Pancreas (tissue), 10 donors: ENCODE results near the gene ENDOU. TPM values are rescaled to one million over a fixed set of nuclear protein-coding genes. Genes with fewer than 3 reads are reported as not detected.

Experiments used
- ATAC-seq, 4 donors: fragments of 200-7000 bp; cut with Tn5 transposase; one replicate each; pipeline versions ENCODE4 v1.8.0 to v1.9.1; 2020; ENCODE audit warnings: mild to moderate bottlenecking in 4 of 4, moderate library complexity in 4 of 4
- DNase-seq, 6 donors: peaks; one replicate each; pipeline ENCODE4 v3.0.0-alpha.2; 2020
- FAIRE-seq: peaks from 2 replicates; lab custom pipeline; 2012; peaks lifted over from hg19 to GRCh38; lab: Jason Lieb, UNC
- H3K27ac ChIP-seq, 4 donors: fragments of 200-600 bp; sonication (generic); 1 replicate in 3 of 4; 2 replicates in 1 of 4; pipeline versions ENCODE4 v1.5.0 to v1.8.0; 2020
- H3K27me3 ChIP-seq, 4 donors: fragments of 200-600 bp; one replicate each; pipeline ENCODE4 v1.8.0; 2021
- H3K36me3 ChIP-seq, 3 donors: fragments of 200-600 bp; sonication (generic) in 1 of 3; one replicate each; pipeline versions ENCODE4 v1.5.0 to v1.8.0; 2020 to 2021
- H3K4me1 ChIP-seq, 3 donors: fragments of 200-600 bp; one replicate each; pipeline ENCODE4 v1.8.0; 2021
- H3K4me3 ChIP-seq, 4 donors: fragments of 200-600 bp; sonication (generic) in 2 of 4; one replicate each; pipeline versions ENCODE4 v1.5.0 to v1.8.0; 2020 to 2021
- H3K9me3 ChIP-seq, 4 donors: fragments of 200-600 bp; one replicate each; pipeline ENCODE4 v1.8.0; 2021
- WGBS, 2 donors: extraction: QIAGEN DNeasy Blood & Tissue Kit; methylation state at CpG; one replicate each; pipeline ENCODE4 v1.1.7; 2013; 5-methylcytosine and 5-hydroxymethylcytosine counted together
- intact Hi-C, 3 donors: fragments of 100-400 bp; cut with DNase I; formaldehyde crosslinking; loops; one replicate each; pipeline versions ENCODE4 v1.11.1 to v1.14.2; 2022
- polyA plus RNA-seq, 2 donors: library from polyadenylated mRNA; stranded (reverse); fragments of 200-250 nt; gene quantifications; one replicate each; pipeline ENCODE4 v1.2.3, GENCODE V29; 2013
- total RNA-seq, 6 donors: library from RNA; stranded (reverse); fragmentation: NEBNext Ultra II Directional in 4 of 6; extraction: Animal tissue kit (Norgen Biotek cat#: 25700) in 4 of 6; gene quantifications; one replicate each; pipeline versions ENCODE4 v1.2.1 to v1.2.4, GENCODE V29; 2021 to 2023
- TF ChIP-seq, protein P1 (sequence below), 4 donors: fragments of 200-600 bp; sonication (generic) in 3 of 4; IDR thresholded peaks; one replicate each; pipeline versions ENCODE4 v1.5.0 to v1.8.0; 2021; ENCODE audit warnings: antibody characterized with exemption in 4 of 4
- donor health status: healthy with polysubstance abuse.
- donor health status: DM: no; HTN: no; CAD: no; lungs with moderate emphysema.
- donor health status: DM: no; HTN: no; CAD: no.
- donor health status: control.
- donor health status: control.
- donor health status: Bipolar disorder and iron deficiency.
- donor health status: DM: yes; HTN: yes; CAD: no.
- donor health status: DM: no; HTN: no; CAD: no.
- donor health status: DM: no; HTN: no; CAD: no.
- donor health status: DM: yes; HTN: yes; CAD: no.

The ENDOU gene
- total and polyA plus RNA-seq, 8 donors, result 0.11 to 0.23 (median 0.20) TPM; not detected in 5

DNA sequence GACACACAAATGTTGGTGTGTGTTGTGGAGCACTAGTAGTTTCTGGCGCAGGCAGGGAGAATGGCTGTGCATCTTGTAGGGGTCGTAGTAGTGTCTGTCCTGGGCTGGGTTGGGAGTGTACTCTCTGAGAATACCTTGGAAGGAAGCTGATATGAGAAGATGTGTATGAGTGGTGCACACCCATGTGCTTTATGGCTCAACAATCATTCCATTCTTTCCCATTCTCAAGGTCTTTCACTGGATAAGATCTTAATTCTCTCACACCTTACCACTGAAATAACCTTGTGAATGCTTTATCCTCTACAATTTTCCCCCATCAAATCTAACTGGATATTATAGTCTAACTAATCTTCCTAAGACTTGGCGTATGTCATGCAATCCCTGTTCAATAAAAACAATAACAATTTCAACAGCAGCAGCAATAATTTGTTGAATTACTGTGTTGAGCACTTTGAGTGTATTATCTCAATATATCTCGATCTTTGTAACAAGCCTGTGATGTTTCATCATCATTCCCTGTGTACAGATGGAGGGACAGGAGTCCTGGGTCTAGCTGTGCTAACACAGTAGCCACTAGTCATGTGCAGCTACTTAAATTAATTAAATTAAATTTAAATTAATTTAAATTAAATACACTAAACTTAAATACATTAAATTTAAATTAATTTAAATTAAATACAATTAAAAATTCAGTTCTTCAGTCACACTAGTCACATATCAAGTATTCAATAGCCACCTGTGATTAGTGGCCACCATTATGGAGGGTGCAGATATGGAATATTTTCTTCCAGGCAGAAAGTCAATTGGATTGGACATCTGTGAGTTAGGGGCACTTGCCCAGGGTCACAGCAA is 44.2 kb upstream of the ENDOU start:
- Histone ChIP-seq H3K27me3 (no peaks in the 10 kb centered on the region), H3K36me3 (no peaks in the 10 kb centered on the region), H3K4me3 (no peak overlapping the region), H3K27ac (no peak overlapping the region), H3K9me3 (no peaks in the 10 kb centered on the region), H3K4me1 (peaks cover 0 to 11% (median 0%) of the 10 kb centered on the region in 3 donors)
- intact Hi-C loops, result loop anchor here in 1 of 3 donors (10.0 kb wide), 1 partner anchor 55 kb away; no protein-coding TSS in a partner anchor
- DNase-seq (no peak), ATAC-seq (no peak), FAIRE-seq (no peak)
- TF ChIP-seq, protein P1, sequence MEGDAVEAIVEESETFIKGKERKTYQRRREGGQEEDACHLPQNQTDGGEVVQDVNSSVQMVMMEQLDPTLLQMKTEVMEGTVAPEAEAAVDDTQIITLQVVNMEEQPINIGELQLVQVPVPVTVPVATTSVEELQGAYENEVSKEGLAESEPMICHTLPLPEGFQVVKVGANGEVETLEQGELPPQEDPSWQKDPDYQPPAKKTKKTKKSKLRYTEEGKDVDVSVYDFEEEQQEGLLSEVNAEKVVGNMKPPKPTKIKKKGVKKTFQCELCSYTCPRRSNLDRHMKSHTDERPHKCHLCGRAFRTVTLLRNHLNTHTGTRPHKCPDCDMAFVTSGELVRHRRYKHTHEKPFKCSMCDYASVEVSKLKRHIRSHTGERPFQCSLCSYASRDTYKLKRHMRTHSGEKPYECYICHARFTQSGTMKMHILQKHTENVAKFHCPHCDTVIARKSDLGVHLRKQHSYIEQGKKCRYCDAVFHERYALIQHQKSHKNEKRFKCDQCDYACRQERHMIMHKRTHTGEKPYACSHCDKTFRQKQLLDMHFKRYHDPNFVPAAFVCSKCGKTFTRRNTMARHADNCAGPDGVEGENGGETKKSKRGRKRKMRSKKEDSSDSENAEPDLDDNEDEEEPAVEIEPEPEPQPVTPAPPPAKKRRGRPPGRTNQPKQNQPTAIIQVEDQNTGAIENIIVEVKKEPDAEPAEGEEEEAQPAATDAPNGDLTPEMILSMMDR (IDR thresholded peaks at IDR 0.05), result no peak
- WGBS, 2 donors, result 72 to 81% methylated on average over 4 of the region's 4 CpGs

DNA sequence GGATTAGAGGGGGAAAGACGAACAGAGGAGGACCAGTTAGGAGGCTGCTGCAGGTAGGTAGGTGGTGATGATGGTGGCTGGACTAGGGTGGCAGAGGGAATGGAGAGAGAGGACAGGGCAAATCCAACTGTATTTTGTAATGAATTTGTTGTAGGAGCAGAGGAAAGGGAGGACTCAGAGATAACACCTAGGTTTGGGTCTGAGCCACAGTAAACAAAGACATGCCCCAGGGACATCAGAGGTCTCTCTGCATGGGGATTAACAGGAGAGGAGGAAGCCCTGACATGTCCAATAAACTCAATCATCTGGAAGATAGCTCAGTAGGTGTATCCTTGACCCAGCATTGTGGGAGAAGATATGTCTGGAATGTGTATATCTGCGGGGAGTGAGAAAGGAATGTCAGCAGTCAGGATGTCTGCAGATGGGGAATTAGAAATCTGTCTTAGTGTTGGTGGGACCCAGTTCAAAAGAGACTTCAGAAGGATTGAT is 43.1 kb upstream of the ENDOU start:
- no peak overlapping the region for H3K27ac ChIP-seq
- H3K4me3 ChIP-seq, result no peak overlapping the region
- intact Hi-C loops, result no loop called here
- ATAC-seq (no peak), DNase-seq (no peak), FAIRE-seq (no peak)
- H3K9me3 ChIP-seq, result no peaks in the 10 kb centered on the region
- TF ChIP-seq, protein P1 (IDR thresholded peaks at IDR 0.05), result no peak
- H3K27me3 ChIP-seq, result no peaks in the 10 kb centered on the region
- peaks cover 0 to 4% (median 0%) of the 10 kb centered on the region in 3 donors for H3K4me1 ChIP-seq
- H3K36me3 ChIP-seq, result no peaks in the 10 kb centered on the region
- 36% methylated on average over 2 of the region's 2 CpGs for WGBS, 2 donors

DNA sequence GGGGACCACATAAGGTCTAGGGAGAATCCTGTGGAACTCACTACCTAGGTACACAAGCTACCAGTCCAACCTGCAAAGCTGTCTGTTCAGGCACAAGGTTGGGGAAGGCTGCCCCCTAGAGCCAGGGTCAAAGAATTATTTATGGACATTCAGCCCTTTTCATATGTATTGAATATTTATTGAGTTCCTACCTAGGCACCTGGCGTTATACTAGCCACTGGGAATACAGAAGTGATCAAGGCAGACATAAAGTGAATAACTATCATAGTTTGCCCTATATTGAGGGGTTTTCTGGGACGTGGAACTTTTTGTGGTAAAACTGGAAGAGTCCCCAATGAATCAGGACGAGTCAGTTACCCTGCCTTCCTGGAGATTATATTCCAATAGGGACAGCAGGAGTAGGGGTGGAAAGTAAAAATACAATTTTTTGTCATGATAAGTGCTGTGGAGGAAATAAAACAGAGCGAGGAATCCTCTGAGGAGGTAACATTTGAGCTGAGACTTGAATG is 42.0 kb upstream of the ENDOU start:
- Histone ChIP-seq H3K4me1 (no peaks in the 10 kb centered on the region), H3K4me3 (no peak overlapping the region), H3K27me3 (no peaks in the 10 kb centered on the region), H3K27ac (no peak overlapping the region), H3K9me3 (no peaks in the 10 kb centered on the region), H3K36me3 (no peaks in the 10 kb centered on the region)
- peak; percentile 68 to 93 (median 84) for ATAC-seq
- WGBS, 2 donors, result 22 to 36% methylated on average over 4 of the region's 4 CpGs
- TF ChIP-seq, protein P1 (IDR thresholded peaks at IDR 0.05), result peak; percentile 25 to 46 (median 36)
- intact Hi-C loops, result no loop called here
- peak in 5 of 6 donors; percentile 66 to 78 (median 71) for DNase-seq
- FAIRE-seq, result no peak

DNA sequence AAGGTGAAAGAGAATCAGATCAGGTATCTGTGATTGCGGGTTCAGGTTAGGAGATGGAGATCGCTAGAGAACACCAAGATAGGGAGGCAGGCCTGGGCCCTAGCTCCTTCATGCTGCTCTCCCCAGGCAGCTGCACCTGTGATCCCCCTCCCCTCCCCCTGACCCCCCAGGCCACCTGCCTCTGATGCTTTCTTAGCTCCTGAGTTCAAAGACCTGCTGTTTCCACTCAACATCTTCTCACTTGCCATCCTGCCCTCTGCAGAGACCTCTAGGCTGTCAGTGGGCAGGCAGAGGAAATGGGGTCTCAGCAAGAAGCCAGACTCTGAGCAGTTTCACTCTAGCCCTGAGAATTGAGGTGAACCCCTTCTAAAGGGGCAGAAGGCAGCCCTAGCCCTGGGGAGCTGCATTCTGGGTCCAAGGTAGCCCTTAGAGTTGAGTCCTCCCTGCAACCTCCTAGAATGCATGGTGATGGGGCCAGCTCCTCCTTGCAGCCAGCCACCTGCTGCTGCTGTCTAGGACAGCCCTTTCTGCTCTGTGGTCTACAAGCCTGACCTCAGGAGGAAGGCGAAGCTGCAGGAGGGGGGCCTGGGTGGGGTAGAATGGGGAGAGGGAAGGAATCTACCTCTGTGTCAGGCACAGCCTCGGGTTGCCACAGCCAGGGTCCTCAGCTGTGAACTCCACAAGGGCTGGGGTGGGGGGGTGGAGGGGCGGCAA is 41.4 kb upstream of the ENDOU start:
- no peak for ATAC-seq

More for the DNA sequence above, 41.4 kb upstream of the ENDOU start:
- DNase-seq, result peak in 1 of 6 donors; percentile 25
- WGBS, 2 donors, result 54 to 67% methylated on average over 4 to 5 of the region's 5 CpGs
- Histone ChIP-seq H3K27me3 (no peaks in the 10 kb centered on the region), H3K4me1 (no peaks in the 10 kb centered on the region), H3K4me3 (no peak overlapping the region), H3K27ac (no peak overlapping the region), H3K9me3 (no peaks in the 10 kb centered on the region), H3K36me3 (no peaks in the 10 kb centered on the region)
- TF ChIP-seq, protein P1 (IDR thresholded peaks at IDR 0.05), result no peak
- intact Hi-C loops, result no loop called here
- no peak for FAIRE-seq
